Inferior parietal cortex (tissue), 1 donor: ENCODE data around the gene LBR.
A peak's percentile ranks its signal among the peaks of the same experiment; 100 is the strongest.
"Not testable (repeated sequence)": the region's sequence is repeated elsewhere in the genome, so short reads cannot be mapped to it uniquely, and the experiment has no call there.

Experiments used
- DNase-seq: peaks from one replicate; pipeline ENCODE4 v3.0.0-alpha.2; 2016; ENCODE audit errors: extremely low spot score

Gene LBR

DNA sequence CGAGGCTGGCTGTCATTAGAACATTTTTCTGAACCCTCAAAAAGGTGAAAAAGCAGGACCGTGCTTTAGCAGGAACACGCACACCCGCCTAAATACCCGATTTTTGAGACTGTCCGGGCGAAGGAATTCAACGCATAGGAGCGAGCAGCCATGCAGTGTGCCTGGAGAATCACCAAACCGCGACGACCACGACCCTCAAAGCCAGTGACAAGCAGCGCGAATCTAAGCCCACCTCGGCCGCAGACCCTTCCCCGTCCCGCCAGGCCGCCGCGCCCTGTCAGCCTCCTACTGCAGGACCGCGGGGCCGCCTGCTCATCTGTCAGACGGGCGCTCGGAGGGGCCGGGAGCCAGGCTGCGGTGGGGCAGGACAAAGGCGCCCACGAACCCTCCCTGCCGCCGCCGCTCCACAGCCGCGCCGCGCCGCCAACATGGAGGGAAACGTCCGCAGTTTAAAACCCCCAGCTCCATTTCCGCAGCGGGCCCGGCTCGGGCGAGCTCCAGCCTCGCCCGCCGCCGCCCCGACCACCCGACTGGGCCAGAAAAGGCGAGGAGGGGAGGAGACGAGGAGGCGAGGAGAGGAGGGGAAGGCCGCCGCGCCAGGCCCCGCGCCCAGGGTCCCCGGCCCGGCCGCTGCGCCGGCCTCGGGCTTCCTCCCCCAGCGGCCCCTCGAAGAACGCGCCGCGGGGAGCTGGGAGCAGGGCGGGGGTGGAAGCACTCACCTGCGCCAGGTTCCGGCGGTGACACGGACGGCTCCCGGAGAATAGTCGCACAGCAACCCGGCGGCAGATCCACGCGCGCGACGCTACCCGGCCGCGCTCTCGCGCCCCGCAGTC lies at the start of gene LBR:
Gene LBR (minus strand): TSS at position 804 of the 833 bp plus-strand sequence. CDS start 3,963 bp downstream, outside the sequence.
- DNase-seq, result no peak

DNA sequence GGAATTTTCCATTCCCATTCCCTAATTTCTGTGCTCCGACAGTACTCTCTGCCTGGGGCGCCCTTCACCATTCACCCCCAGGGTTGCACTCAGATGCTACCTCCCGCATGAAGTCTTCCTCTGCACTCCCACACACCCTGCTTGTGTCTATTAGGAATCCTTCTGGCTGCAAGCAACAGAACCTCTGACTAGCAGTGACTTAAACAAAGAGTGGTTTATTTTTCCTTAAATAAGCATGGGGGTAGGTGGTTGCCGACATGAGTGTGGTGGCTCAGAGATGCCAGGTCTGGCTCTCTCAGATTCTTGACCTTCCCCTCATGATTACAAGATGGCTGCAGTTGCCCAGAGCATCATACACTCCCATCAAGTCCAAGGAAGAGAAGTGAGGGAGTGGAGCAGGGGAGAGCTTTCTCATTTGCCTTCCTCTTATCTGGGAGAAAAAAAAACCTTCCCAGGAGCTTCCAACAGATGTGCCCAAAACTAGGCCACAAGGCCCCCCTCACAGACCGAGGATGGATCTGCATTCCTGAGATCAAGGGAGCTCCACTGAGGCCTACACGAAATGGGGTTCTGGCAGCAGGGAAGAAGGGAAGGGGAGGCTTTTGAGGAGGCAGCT lies 49.6 kb upstream of the LBR start:
- DNase-seq, result no peak

DNA sequence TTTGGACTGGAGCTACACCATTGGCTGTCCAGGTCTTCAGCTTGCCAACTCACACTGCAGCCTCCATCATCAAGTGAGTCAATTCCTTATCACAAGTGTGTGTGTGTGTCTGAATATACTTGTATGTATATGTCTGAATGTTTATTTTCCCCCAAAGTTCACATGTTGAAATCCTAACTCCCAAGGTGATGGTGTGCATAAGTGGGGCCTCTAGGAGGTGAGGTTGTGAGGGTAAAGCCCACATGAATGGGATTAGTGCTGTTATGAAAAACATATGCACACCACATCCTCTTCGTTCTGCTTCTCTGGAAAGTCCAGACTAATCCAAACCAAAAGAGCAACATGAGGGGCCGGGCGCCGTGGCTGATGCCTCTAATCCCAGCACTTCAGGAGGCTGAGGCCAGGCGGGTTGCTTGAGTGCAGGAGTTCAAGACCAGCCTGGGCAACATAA lies 48.7 kb upstream of the LBR start:
- DNase-seq, result no peak

DNA sequence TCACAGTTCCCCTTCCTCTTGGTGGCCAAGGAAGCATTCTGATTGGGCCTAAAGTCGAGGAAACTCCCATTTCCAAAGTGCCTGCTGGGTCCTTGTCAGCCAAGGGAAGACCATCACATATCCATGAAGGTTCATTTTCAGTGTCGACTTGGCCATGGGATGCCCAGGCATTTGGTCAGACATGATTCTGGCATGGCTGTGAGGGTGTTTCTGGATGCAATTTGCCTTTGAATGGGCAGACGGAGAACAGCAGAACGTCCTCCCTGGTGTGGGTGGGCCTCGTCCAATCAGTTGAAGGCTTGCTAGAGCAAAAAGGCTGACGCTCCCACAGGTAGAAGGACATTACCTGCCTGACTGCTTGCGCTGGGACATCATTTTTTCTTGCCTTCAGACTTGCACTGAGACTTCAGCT lies 48.3 kb upstream of the LBR start:
- no peak for DNase-seq

DNA sequence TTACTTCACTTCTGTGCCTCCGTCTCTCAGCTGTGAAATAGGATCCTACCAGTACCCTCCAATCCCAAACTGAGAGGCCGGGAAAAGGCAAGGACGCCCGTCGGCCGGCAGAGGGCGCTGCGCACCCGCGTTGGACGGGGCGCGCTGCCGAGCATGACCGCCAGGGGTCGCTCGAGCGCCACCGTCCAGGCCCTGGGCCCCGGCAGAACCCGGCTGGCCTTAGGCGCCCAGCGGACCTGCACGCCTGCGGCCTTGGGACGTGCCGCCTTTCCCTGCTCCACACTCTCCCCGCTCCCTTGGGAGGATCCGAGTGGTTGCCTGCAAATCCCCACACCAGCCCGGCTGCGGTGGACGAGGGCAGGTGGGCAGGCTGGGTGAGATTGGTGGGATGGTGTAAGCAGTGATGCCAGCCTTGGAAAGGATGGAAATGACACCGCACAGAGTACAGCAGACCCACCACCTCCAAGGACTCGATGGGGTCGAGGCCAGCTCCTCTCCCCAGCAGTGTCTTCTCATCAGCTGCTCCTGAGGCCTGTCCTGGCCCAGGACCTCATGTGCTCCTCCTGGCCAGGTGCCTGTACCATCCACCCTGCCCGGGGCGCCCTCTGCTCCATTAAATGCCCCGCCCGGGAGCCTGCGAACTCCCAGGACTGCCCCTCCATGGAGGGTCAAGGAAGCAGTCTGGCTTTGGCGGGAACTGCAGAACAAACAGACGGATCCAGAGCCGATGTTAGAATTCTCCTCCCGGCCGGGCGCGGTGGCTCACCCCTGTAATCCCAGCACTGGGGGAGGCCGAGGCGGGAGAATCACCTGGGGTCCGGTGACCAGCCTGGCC lies 47.4 kb upstream of the LBR start:
- DNase-seq, result peak; percentile 81

DNA sequence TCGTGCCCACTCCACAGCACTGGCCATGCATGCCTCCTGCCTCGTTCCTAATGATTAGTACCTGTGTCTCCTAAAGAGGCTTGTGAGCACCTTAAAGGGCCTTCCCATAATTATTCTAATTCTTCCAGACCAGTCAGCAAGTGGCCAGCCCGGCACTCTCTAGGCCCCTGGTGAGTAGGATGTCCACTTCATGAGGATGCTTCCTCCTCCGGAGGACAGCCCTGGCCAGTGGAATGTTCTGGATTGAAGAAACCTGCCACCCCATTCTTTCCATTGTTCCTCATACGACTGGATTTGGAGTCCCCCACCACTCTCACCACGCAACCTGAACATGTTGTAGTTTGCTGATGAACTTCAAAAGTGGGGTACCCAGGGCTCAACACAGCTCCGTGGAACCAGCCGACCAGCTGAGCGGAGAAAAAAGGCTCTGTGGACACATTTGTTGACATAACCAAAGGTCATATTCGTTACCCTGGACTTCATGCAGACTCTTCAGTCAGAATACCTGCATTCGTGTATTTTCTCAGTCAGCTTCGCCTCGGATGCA lies 46.7 kb upstream of the LBR start:
- no peak for DNase-seq

DNA sequence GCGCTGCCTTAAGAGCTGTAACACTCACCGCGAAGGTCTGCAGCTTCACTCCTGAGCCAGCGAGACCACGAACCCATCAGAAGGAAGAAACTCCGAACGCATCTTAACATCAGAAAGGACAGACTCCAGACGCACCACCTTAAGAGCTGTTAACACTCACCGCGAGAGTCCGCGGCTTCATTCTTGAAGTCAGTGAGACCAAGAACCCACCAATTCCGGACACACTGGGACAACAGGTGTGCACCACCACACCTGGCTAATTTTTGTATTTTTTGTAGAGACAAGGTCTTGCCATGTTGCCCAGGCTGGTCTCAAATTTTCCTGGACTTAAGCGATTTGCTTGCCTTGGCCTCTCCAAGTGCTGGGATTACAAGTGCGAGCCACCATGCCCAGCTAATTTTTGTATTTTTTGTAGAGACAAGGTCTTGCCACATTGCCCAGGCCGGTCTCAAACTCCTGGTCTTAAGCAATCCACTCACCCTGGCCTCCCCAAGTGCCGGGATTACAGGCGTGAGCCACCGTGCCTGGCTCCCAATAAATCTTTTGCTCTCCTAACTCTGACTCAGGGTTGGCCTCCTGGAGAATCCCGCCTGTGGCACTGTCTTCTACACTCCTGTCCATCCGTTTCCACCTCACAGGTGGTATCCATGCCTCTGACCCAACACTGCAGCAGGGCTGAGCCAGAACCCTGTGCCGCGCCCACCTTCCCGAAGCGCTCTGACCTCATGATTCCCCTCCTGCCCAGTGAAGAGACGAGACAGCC lies 46.0 kb upstream of the LBR start:
- DNase-seq, result not testable (repeated sequence)

DNA sequence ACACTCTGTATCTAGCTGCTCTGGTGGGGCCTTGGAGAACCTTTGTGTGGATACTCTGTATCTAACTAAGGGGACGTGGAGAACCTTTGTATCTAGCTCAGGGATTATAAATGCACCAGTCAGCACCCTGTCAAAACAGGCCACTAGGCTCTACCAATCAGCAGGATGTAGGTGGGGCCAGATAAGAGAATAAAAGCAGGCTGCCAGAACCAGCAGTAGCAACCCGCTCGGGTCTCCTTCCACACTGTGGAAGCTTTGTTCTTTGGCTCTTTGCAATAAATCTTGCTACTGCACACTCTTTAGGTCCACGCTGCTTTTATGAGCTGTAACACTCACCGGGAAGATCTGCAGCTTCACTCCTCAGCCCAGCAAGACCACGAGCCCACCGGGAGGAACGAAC lies 45.4 kb upstream of the LBR start:
- not testable (repeated sequence) for DNase-seq

DNA sequence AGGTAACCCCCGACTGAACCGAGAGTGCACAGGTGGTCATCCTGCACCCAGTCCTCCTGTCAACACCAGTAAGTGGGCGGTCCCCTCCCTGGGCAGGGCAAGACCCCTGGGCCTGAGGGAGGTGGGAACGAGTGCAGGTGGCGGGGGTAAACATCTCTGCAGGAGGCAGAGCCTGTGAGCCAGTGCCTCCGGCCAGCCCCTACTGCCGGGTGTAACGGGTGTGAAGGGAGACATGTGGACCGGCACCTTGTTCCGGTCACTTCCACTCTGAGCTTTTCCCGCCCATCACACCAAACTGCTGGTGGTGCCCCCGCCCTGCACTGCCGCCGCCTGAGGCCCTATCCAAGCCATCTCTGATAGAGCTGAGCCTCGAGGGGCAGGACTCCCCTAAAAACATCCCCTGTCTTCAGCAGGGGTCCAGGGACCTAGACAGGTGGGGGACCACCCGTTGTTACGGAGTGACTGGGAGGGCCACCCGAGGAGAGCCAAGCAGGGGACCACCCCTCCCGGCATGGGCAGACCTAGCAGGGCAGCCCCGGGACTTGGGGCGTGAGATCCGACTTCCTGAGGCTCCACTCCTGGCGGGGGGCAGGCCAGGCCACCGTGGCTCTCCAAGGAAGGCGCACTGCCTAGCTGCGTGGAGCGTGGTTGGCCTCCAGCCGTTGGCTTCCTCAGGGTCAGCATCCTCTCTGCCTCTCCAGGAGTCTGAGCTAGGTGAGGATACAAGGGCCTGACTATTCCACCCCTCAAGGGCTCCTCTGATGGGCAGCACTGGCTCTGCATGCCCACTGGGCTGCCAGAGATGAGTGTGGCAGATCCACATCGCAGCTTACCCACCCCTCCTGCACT lies 43.8 kb upstream of the LBR start:
- no peak for DNase-seq

DNA sequence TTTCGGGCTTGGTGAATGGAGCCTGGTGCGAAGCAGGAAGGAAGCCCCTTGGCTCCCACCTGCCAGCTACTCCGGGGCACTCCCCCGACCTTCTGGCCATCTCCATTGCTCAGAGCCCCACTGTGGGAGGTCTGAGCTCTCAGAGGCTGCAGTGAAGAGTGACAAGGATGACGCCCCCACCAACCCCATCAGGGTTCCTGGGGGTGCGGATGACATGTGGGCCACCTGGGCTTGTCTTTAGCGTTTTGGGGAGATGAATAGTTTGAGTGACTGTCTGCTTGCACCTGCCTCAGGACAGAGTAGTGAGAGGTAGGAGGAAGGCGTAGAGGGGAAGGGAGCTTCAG lies 43.2 kb upstream of the LBR start:
- DNase-seq, result no peak

DNA sequence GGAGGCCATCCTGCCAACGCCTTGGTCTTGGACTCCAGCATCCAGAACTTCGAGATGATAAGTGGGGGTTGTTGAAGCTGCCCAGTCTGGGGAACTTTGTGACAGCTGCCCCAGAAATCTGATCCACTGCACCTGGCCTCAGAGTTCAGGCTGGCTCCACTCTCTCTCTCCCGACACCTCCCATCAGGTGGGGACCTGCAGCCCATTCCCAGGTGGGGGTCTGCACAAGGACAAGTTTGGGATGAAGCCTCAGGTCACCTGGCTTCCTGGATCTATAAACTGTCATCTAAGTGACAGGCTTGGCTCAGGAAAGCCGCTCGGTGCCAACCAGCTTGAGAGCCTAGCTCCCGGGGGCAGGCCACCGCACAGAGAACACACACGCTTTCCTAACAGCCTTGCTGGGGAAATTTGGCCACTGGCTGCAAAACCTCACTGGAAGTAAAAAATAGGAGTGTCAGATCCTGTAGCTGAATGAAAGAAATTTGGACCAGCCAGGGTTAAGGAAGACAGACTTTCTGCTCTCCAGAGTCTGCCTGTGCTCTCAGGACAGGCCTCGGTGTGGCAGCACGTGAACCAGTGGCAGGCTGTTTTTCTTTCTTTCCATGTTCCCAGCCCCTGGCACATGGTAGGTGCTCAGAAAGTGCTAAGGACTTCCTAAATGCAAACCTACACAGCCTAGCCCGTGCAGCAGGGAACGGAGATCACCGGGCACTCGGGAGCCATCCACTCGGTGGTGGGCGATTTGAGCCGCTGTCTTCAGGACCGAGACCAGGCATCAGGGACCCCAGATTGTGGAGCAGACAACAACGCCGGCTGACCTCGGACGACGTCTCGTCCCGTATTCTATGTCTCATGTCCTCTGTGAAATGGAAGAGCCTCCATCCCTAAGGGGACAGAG lies 42.6 kb upstream of the LBR start:
- no peak for DNase-seq

DNA sequence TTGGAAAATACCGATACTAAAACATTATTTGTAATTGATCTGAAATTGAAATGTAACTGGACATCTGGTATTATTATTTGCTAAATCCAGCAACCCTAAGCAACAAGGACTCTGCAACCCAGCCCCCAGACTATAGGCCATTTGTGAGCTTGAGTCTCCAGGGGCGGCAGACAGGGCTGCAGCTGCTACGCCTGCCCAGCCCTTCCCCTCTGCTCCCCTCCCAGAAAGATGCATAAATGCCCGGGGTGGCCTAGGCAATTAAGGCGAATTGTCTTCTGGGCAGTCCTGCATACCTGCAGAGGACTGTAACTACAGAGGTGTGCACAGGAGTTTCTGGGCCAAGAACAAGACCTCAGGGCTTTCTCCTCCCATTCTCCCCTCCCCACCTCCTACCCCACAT lies 41.2 kb upstream of the LBR start:
- DNase-seq, result no peak

DNA sequence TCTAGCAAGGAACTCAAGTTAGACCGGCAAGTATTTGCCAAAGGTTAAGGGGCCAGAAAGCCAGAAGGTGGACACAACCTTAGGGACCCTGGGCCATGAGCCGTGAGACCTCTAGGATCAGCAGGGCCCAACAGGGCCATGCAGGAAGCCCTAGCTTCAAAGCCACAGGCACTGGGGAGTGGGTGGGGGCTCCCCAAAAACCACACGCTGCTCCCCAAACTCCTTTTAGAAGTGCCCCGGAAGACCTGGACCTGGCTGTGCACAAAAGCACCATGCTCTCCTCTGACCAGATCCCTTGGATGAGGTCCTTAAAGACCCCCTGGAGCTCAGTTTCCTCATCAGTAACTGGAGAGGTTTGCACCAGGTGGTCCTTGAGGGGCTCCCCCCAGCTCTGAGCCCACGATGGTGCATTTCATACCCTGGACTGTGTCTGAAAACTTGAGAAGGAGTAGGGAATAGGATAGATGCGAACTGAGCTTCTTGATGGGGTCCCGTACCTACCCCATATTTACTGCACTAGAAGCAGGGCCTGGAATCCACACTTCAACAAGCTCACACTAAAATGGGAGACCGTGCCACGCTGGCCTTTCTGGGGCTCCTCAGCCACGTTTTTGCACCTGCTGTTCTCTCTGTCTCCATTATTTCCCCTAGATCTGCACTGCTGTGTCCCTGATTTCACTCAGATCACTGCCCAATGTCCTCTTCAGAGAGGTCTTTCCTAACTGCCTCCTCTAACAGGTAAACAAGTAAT lies 40.6 kb upstream of the LBR start:
- no peak for DNase-seq

DNA sequence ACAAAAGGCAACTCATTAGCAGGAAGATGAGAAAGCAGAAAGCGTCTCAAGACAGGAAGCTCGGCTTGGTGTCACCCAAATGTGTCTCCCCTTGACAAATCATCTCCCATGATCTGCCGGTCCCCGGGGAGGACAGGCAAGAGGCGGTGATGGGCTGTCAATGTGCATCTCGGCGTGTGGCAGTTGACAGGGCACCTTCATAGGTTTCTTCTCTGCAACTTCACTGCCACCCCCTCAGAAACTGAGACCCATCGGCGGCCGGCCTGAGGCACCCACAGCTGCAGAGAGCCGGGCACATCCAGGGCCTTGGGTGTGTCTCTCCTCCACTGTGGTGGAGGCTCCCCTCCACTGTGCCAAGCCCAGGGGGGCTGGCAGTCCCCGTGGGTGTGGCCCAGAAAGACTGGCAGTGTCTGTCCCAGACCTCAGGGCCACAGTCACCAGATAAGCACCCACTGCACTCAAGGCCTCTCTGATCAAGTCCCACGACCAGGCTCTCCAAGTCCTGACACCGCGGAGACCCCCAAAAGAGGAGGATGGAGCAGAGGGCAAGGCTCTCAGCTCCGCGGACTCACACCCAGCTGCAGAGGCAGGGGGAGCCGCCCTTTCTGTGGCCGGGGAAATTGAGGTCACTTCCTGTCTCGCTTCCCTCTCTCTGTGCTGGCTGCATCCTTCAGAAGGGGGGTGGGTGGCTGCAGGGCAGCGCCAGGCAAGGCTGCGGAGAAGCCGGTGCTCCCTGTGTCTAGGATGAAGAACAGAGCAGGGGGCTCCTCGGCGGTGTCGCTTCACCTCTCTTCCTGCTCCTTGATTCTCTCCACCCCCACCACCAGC lies 39.6 kb upstream of the LBR start:
- DNase-seq, result no peak

DNA sequence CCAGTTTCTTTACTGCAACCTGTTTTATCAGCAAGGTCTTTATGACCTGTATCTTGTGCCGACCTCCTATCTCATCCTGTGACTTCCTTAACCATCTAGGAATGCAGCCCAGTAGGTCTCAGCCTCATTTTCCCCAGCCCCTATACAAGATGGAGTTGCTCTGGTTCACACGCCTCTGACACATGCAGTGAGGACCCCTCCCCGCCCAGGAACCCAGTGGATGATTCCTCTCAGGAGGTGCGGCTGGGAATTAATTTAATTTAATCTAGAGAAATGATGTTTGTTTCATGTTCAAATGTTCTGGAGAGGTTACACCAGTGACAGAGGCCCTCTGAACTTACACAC lies 39.0 kb upstream of the LBR start:
- DNase-seq, result no peak

DNA sequence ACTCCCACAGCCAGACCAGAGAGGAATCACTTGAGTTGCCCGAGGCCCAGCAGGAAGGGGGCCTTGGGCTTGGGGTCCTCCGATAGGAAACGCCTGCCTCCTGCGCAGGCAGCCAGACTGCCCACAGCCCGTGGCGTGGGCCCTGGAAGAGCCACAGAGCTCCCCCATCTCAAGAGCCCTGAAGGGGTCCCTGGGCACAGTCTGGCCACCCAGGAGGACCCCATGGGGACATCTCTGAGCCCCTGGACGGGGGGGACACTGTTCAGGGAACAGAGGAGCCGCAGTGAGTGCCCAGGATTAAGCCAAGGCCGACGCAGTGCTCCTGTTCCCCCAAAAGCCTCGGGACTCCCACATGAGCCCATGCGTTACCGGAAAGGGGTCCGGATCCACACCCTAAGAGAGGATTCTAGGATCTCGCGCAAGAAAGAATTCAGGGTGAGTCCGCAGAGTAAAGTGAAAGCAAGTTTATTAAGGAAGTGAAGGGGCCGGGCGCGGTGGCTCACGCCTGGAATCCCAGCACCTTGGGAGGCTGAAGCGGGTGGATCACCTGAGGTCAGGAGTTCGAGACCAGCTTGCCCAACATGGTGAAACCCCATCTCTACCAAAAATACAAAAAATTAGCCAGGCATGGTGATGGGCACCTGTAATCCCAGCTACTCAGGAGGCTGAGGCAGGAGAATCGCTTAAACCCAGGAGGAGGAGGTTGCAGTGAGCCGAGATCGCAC lies 38.1 kb upstream of the LBR start:
- DNase-seq, result no peak
